H1 (cell line): Measurements from ENCODE around the gene PACSIN2.

Source experiments
- CEBPB ChIP-seq: IDR thresholded peaks from 2 replicates; pipeline ENCODE4 v1.6.1; 2012; ENCODE audit warnings: low read depth, low read length
- EP300 ChIP-seq, 2 experiments: IDR thresholded peaks; 1 replicate in 1 of 2; 2 replicates in 1 of 2; pipeline ENCODE4 v1.6.1; 2011 to 2012; ENCODE audit warnings: low read depth in 2 of 2, low read length in 2 of 2, mild to moderate bottlenecking in 2 of 2, borderline replicate concordance in 1 of 2, inconsistent platforms in 1 of 2, moderate library complexity in 1 of 2
- EZH2 ChIP-seq: fragments of 200-600 bp; sonication (generic); IDR thresholded peaks from 2 replicates; pipeline ENCODE4 v1.7.1; 2012; ENCODE audit warnings: low read depth, mild to moderate bottlenecking, moderate library complexity, low read length, inconsistent platforms; ENCODE audit not compliant: severe bottlenecking
- GABPA ChIP-seq: IDR thresholded peaks from 2 replicates; pipeline ENCODE4 v1.6.1; 2011; ENCODE audit warnings: mild to moderate bottlenecking, low read length, moderate library complexity, borderline replicate concordance; ENCODE audit not compliant: insufficient read depth
- HDAC2 ChIP-seq, 2 experiments: fragments of 300-600 bp in 1 of 2; sonication (generic) in 1 of 2; IDR thresholded peaks; 2 replicates each; pipeline ENCODE4 v1.6.1; 2011 to 2012; ENCODE audit warnings: low read depth in 2 of 2, low read length in 2 of 2, mild to moderate bottlenecking in 2 of 2, moderate library complexity in 2 of 2, borderline replicate concordance in 1 of 2, inconsistent platforms in 1 of 2
- MAFK ChIP-seq: IDR thresholded peaks from 2 replicates; pipeline ENCODE4 v1.6.1; 2012; ENCODE audit warnings: low read depth, mild to moderate bottlenecking, improper control_type of control experiment, low read length
- POLR2A ChIP-seq, 2 experiments: IDR thresholded peaks; 1 replicate in 1 of 2; 2 replicates in 1 of 2; pipeline ENCODE4 v1.6.1; 2011; ENCODE audit warnings: low read depth in 2 of 2, low read length in 2 of 2, mild to moderate bottlenecking in 2 of 2; ENCODE audit errors: control extremely low read depth in 1 of 2
- POLR2AphosphoS5 ChIP-seq: IDR thresholded peaks from 2 replicates; pipeline ENCODE4 v1.6.1; 2011; ENCODE audit warnings: low read depth, low read length
- SIN3A ChIP-seq, 2 experiments: IDR thresholded peaks in 1 of 2; conservative IDR thresholded peaks in 1 of 2; 2 replicates each; pipeline ENCODE4 v1.6.1; 2011 to 2012; ENCODE audit warnings: low read length in 2 of 2, improper control_type of control experiment in 1 of 2, low read depth in 1 of 2, mild to moderate bottlenecking in 1 of 2
- SP4 ChIP-seq: IDR thresholded peaks from 2 replicates; pipeline ENCODE4 v1.6.1; 2012; ENCODE audit warnings: low read length, inconsistent platforms
- SUZ12 ChIP-seq: fragments of 200-600 bp; sonication (generic); IDR thresholded peaks from 2 replicates; pipeline ENCODE4 v1.6.1; 2012; ENCODE audit warnings: mild to moderate bottlenecking, inconsistent platforms, low read length, moderate library complexity, mixed read lengths
- TF ChIP-seq, protein P1 (sequence below), 3 experiments: IDR thresholded peaks; 1 replicate in 2 of 3; 2 replicates in 1 of 3; pipeline versions ENCODE4 v1.5.1 to v1.6.1; 2011; ENCODE audit warnings: low read length in 3 of 3, mild to moderate bottlenecking in 3 of 3, inconsistent platforms in 2 of 3, low read depth in 1 of 3, moderate library complexity in 1 of 3; ENCODE audit not compliant: insufficient read depth in 1 of 3; ENCODE audit errors: control extremely low read depth in 1 of 3
- TF ChIP-seq, protein P2 (sequence below): IDR thresholded peaks from 2 replicates; pipeline ENCODE4 v1.6.1; 2012; ENCODE audit warnings: inconsistent platforms

DNA sequence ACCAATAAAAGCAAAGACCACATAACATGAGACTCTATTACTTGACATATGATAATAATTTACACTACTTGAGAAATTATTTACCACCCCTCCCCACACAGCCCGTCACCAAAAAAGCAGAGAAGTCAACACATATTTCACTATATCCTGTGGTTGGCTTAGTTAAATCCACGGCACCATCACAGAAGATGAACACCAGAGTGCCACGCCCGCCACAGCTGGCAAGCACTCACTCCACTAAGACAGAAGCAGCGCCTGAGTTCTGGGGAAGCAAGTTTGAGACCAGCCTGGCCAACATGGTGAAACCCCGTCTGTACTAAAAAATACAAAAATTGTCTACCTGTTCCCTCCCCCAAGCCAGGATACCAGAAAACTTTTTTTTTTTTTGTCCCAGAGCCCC is 53.1 kb downstream of the PACSIN2 start:
- TF ChIP-seq SUZ12: no peak
- no peak for TF ChIP-seq POLR2AphosphoS5
- TF ChIP-seq, protein P1, sequence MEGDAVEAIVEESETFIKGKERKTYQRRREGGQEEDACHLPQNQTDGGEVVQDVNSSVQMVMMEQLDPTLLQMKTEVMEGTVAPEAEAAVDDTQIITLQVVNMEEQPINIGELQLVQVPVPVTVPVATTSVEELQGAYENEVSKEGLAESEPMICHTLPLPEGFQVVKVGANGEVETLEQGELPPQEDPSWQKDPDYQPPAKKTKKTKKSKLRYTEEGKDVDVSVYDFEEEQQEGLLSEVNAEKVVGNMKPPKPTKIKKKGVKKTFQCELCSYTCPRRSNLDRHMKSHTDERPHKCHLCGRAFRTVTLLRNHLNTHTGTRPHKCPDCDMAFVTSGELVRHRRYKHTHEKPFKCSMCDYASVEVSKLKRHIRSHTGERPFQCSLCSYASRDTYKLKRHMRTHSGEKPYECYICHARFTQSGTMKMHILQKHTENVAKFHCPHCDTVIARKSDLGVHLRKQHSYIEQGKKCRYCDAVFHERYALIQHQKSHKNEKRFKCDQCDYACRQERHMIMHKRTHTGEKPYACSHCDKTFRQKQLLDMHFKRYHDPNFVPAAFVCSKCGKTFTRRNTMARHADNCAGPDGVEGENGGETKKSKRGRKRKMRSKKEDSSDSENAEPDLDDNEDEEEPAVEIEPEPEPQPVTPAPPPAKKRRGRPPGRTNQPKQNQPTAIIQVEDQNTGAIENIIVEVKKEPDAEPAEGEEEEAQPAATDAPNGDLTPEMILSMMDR (IDR thresholded peaks at IDR 0.05; ENCODE audit: control extremely low read depth in 1 of 3, insufficient read depth in 1 of 3, low read depth in 1 of 3, low read length in 3 of 3): no peak
- TF ChIP-seq, protein P2, sequence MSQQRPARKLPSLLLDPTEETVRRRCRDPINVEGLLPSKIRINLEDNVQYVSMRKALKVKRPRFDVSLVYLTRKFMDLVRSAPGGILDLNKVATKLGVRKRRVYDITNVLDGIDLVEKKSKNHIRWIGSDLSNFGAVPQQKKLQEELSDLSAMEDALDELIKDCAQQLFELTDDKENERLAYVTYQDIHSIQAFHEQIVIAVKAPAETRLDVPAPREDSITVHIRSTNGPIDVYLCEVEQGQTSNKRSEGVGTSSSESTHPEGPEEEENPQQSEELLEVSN: no peak
- no peak for TF ChIP-seq EP300 (IDR thresholded peaks at IDR 0.05; ENCODE audit: borderline replicate concordance in 1 of 2, low read depth in 2 of 2, low read length in 2 of 2)
- TF ChIP-seq EZH2: no peak
- no peak for TF ChIP-seq CEBPB
- no peak for TF ChIP-seq SIN3A (conservative IDR thresholded peaks at IDR 0.05 in 1 of 2, IDR thresholded peaks at IDR 0.05 in 1 of 2; ENCODE audit: low read depth in 1 of 2, low read length in 2 of 2)
- TF ChIP-seq SP4: no peak
- TF ChIP-seq POLR2A (IDR thresholded peaks at IDR 0.05; ENCODE audit: control extremely low read depth in 1 of 2, low read depth in 2 of 2, low read length in 2 of 2): no peak
- no peak for TF ChIP-seq HDAC2 (IDR thresholded peaks at IDR 0.05; ENCODE audit: borderline replicate concordance in 1 of 2, low read depth in 2 of 2, low read length in 2 of 2)
- TF ChIP-seq MAFK: no peak
- no peak for TF ChIP-seq GABPA
